ENCODE measurements around the gene ZNF302. TPM values are rescaled to one million over a fixed set of nuclear protein-coding genes. Genes with fewer than 3 reads are reported as not detected.

The ZNF302 gene
- polyA plus RNA-seq, 1 donor: 58.8 TPM

- H3K4me1 ChIP-seq (ENCODE audit: control insufficient read depth, insufficient read depth, low read length): no peaks in the 10 kb centered on the region
- H3K36me3 ChIP-seq (ENCODE audit: control insufficient read depth, insufficient read depth, low read length): no peaks in the 10 kb centered on the region
- WGBS (ENCODE audit: insufficient coverage, low lambda C conversion rate): no CpG with 5 or more reads among the region's 6 CpGs
- no peak overlapping the region for H3K4me3 ChIP-seq (ENCODE audit: low read length)
- peaks cover 5% of the 10 kb centered on the region for H3K27me3 ChIP-seq (ENCODE audit: control insufficient read depth, insufficient read depth, low read length)
- DNase-seq: no peak
- no peaks in the 10 kb centered on the region for H3K9me3 ChIP-seq (ENCODE audit: control insufficient read depth, low read depth, low read length)
- H3K27ac ChIP-seq (ENCODE audit: low read length): no peak overlapping the region
Measured at GRCh38 chr19:34725400-34725799, 47.9 kb downstream of the ZNF302 start.

GRCh38 chr19:34731019-34731829 lies 53.7 kb downstream of the ZNF302 start:
- no CpG with 5 or more reads among the region's 11 CpGs for WGBS (ENCODE audit: insufficient coverage, low lambda C conversion rate)
- no peak overlapping the region for H3K27ac ChIP-seq (ENCODE audit: low read length)
- H3K4me3 ChIP-seq (ENCODE audit: low read length): no peak overlapping the region
- H3K4me1 ChIP-seq (ENCODE audit: control insufficient read depth, insufficient read depth, low read length): peaks cover 5% of the 10 kb centered on the region
- H3K9me3 ChIP-seq (ENCODE audit: control insufficient read depth, low read depth, low read length): no peaks in the 10 kb centered on the region
- no peak for DNase-seq
- H3K36me3 ChIP-seq (ENCODE audit: control insufficient read depth, insufficient read depth, low read length): peaks cover 9% of the 10 kb centered on the region
- no peaks in the 10 kb centered on the region for H3K27me3 ChIP-seq (ENCODE audit: control insufficient read depth, insufficient read depth, low read length)

GRCh38 chr19:34731964-34732363 lies 54.5 kb downstream of the ZNF302 start:
- DNase-seq: no peak
- peaks cover 5% of the 10 kb centered on the region for H3K4me1 ChIP-seq (ENCODE audit: control insufficient read depth, insufficient read depth, low read length)

GRCh38 chr19:34732612-34733211 lies 55.2 kb downstream of the ZNF302 start:
- Histone ChIP-seq H3K36me3 (ENCODE audit: control insufficient read depth, insufficient read depth, low read length) (peaks cover 15% of the 10 kb centered on the region), H3K9me3 (ENCODE audit: control insufficient read depth, low read depth, low read length) (no peaks in the 10 kb centered on the region), H3K4me3 (ENCODE audit: low read length) (peak overlapping the region; percentile 85), H3K27ac (ENCODE audit: low read length) (peak overlapping the region; percentile 91), H3K27me3 (ENCODE audit: control insufficient read depth, insufficient read depth, low read length) (no peaks in the 10 kb centered on the region), H3K4me1 (ENCODE audit: control insufficient read depth, insufficient read depth, low read length) (peaks cover 5% of the 10 kb centered on the region)
- no CpG with 5 or more reads among the region's 15 CpGs for WGBS (ENCODE audit: insufficient coverage, low lambda C conversion rate)
- peak; percentile 47 to 71 for DNase-seq

More at GRCh38 chr19:34731964-34732363, 54.5 kb downstream of the ZNF302 start:
- Histone ChIP-seq H3K9me3 (ENCODE audit: control insufficient read depth, low read depth, low read length) (no peaks in the 10 kb centered on the region), H3K27ac (ENCODE audit: low read length) (no peak overlapping the region), H3K36me3 (ENCODE audit: control insufficient read depth, insufficient read depth, low read length) (peaks cover 10% of the 10 kb centered on the region), H3K4me3 (ENCODE audit: low read length) (no peak overlapping the region), H3K27me3 (ENCODE audit: control insufficient read depth, insufficient read depth, low read length) (no peaks in the 10 kb centered on the region)
- WGBS (ENCODE audit: insufficient coverage, low lambda C conversion rate): no CpG with 5 or more reads among the region's 7 CpGs

- WGBS (ENCODE audit: insufficient coverage, low lambda C conversion rate): no CpG with 5 or more reads among the region's 13 CpGs
Measured at GRCh38 chr19:34733266-34733745, 55.8 kb downstream of the ZNF302 start.

GRCh38 chr19:34733746-34734536 lies 56.5 kb downstream of the ZNF302 start, which contains the start of gene ZNF181:
Gene ZNF181 (plus strand): TSS chr19:34734243. CDS start chr19:34735038, 795 bp downstream.
- DNase-seq: peak; percentile 93 to 98
- Histone ChIP-seq H3K27ac (ENCODE audit: low read length) (peak within 1 kb of the TSS; percentile 91), H3K27me3 (ENCODE audit: control insufficient read depth, insufficient read depth, low read length) (no peaks in the 10 kb centered on the region), H3K36me3 (ENCODE audit: control insufficient read depth, insufficient read depth, low read length) (peaks cover 25% of the 10 kb centered on the region), H3K9me3 (ENCODE audit: control insufficient read depth, low read depth, low read length) (peaks cover 5% of the 10 kb centered on the region), H3K4me1 (ENCODE audit: control insufficient read depth, insufficient read depth, low read length) (peaks cover 5% of the 10 kb centered on the region), H3K4me3 (ENCODE audit: low read length) (peak within 1 kb of the TSS; percentile 85)
- WGBS (ENCODE audit: insufficient coverage, low lambda C conversion rate): no CpG with 5 or more reads among the region's 67 CpGs

More at GRCh38 chr19:34733266-34733745, 55.8 kb downstream of the ZNF302 start:
- Histone ChIP-seq H3K36me3 (ENCODE audit: control insufficient read depth, insufficient read depth, low read length) (peaks cover 21% of the 10 kb centered on the region), H3K4me3 (ENCODE audit: low read length) (peak overlapping the region; percentile 85), H3K9me3 (ENCODE audit: control insufficient read depth, low read depth, low read length) (peaks cover 1% of the 10 kb centered on the region), H3K27ac (ENCODE audit: low read length) (peak overlapping the region; percentile 91), H3K27me3 (ENCODE audit: control insufficient read depth, insufficient read depth, low read length) (no peaks in the 10 kb centered on the region), H3K4me1 (ENCODE audit: control insufficient read depth, insufficient read depth, low read length) (peaks cover 5% of the 10 kb centered on the region)
- DNase-seq: peak in 1 of 2 donors; percentile 78

GRCh38 chr19:34734537-34735103 lies 57.1 kb downstream of the ZNF302 start:
- Histone ChIP-seq H3K4me3 (ENCODE audit: low read length) (peak overlapping the region; percentile 85), H3K27ac (ENCODE audit: low read length) (peak overlapping the region; percentile 91), H3K9me3 (ENCODE audit: control insufficient read depth, low read depth, low read length) (peaks cover 8% of the 10 kb centered on the region), H3K27me3 (ENCODE audit: control insufficient read depth, insufficient read depth, low read length) (no peaks in the 10 kb centered on the region), H3K36me3 (ENCODE audit: control insufficient read depth, insufficient read depth, low read length) (peaks cover 31% of the 10 kb centered on the region), H3K4me1 (ENCODE audit: control insufficient read depth, insufficient read depth, low read length) (peaks cover 5% of the 10 kb centered on the region)
- DNase-seq: peak; percentile 49 to 80
- 33% methylated on average over 2 of the region's 16 CpGs for WGBS (ENCODE audit: insufficient coverage, low lambda C conversion rate)

Other genes starting within 250 kb of the ZNF302 start
- gene UBA2, start 249.3 kb upstream of the ZNF302 start, polyA plus RNA-seq: 95.4 TPM
- 7.1 TPM for gene WTIP, start 195.9 kb upstream of the ZNF302 start, polyA plus RNA-seq
- gene SCGB2B2, start 519 bp upstream of the ZNF302 start, polyA plus RNA-seq: 0.64 TPM
- 26.6 TPM for gene ZNF181, start 56.6 kb downstream of the ZNF302 start, polyA plus RNA-seq
- gene ZNF599, start 95.5 kb downstream of the ZNF302 start, polyA plus RNA-seq: 11.1 TPM
- 7.4 TPM for gene ZNF30, start 249.2 kb downstream of the ZNF302 start, polyA plus RNA-seq